H9 (cell line): Measurements from ENCODE around the gene ANKRD13B. TPM values are rescaled to one million over a fixed set of nuclear protein-coding genes. Genes with fewer than 3 reads are reported as not detected.

Source experiments
- DNase-seq: peaks from one replicate; pipeline ENCODE4 v3.0.0-alpha.2; 2017
- H2AFZ ChIP-seq: one replicate; pipeline ENCODE4 v1.6.1; 2013; ENCODE audit warnings: mild to moderate bottlenecking, low read length, control low read depth, moderate library complexity
- H2AK5ac ChIP-seq: 2 replicates; pipeline ENCODE4 v1.6.1; 2013; ENCODE audit warnings: low read length, control low read depth, mixed read lengths; ENCODE audit not compliant: insufficient read length
- H2BK120ac ChIP-seq: one replicate; pipeline ENCODE4 v1.6.1; 2013; ENCODE audit warnings: low read depth, mild to moderate bottlenecking, low read length, control low read depth, inconsistent platforms; ENCODE audit not compliant: poor library complexity, severe bottlenecking
- H2BK12ac ChIP-seq: 2 replicates; pipeline ENCODE4 v1.6.1; 2013; ENCODE audit warnings: low read length, control low read depth, mixed read lengths, low read depth; ENCODE audit not compliant: insufficient read length
- H2BK15ac ChIP-seq: 2 replicates; pipeline ENCODE4 v1.6.1; 2013; ENCODE audit warnings: low read depth, low read length, control low read depth
- H2BK20ac ChIP-seq: one replicate; pipeline ENCODE4 v1.6.1; 2013; ENCODE audit warnings: low read depth, mild to moderate bottlenecking, low read length, control low read depth, inconsistent platforms; ENCODE audit not compliant: poor library complexity, severe bottlenecking
- H2BK5ac ChIP-seq: 2 replicates; pipeline ENCODE4 v1.6.1; 2013; ENCODE audit warnings: low read length, control low read depth, mixed read lengths; ENCODE audit not compliant: insufficient read length
- H3K14ac ChIP-seq: 2 replicates; pipeline ENCODE4 v1.6.1; 2013; ENCODE audit warnings: low read length, control low read depth; ENCODE audit not compliant: insufficient read depth
- H3K18ac ChIP-seq: 2 replicates; pipeline ENCODE4 v1.6.1; 2013; ENCODE audit warnings: low read depth, mild to moderate bottlenecking, mixed read lengths, low read length, control low read depth; ENCODE audit not compliant: insufficient read length
- H3K23ac ChIP-seq: 2 replicates; pipeline ENCODE4 v1.6.1; 2013; ENCODE audit warnings: low read length, control low read depth, mixed read lengths, low read depth; ENCODE audit not compliant: insufficient read length
- H3K23me2 ChIP-seq: 2 replicates; pipeline ENCODE4 v1.6.1; 2013; ENCODE audit warnings: low read depth, mild to moderate bottlenecking, mixed read lengths, low read length, control low read depth; ENCODE audit not compliant: insufficient read length, poor library complexity, severe bottlenecking
- H3K27ac ChIP-seq: 2 replicates; pipeline ENCODE4 v1.5.1; 2013; ENCODE audit warnings: low read length, control low read depth, mixed read lengths, low read depth; ENCODE audit not compliant: insufficient read length
- H3K27me3 ChIP-seq: 2 replicates; pipeline ENCODE4 v1.6.1; 2013; ENCODE audit warnings: low read length, control low read depth, inconsistent platforms; ENCODE audit not compliant: insufficient read depth
- H3K4ac ChIP-seq: 2 replicates; pipeline ENCODE4 v1.6.1; 2013; ENCODE audit warnings: low read depth, mild to moderate bottlenecking, control low read depth, inconsistent platforms, low read length, moderate library complexity
- H3K4me1 ChIP-seq: 2 replicates; pipeline ENCODE4 v1.6.1; 2013; ENCODE audit warnings: low read length, control low read depth, inconsistent platforms; ENCODE audit not compliant: insufficient read depth
- H3K4me2 ChIP-seq: 2 replicates; pipeline ENCODE4 v1.6.1; 2013; ENCODE audit warnings: low read length, control low read depth, mixed read lengths; ENCODE audit not compliant: insufficient read length, insufficient read depth
- H3K56ac ChIP-seq: 2 replicates; pipeline ENCODE4 v1.6.1; 2013; ENCODE audit warnings: low read depth, mild to moderate bottlenecking, mixed read lengths, low read length, control low read depth; ENCODE audit not compliant: insufficient read length
- H3K79me1 ChIP-seq: 2 replicates; pipeline ENCODE4 v1.6.1; 2013; ENCODE audit warnings: low read depth, mild to moderate bottlenecking, moderate library complexity, low read length, control low read depth, inconsistent platforms; ENCODE audit not compliant: insufficient read depth, poor library complexity, severe bottlenecking
- H3K79me2 ChIP-seq: 2 replicates; pipeline ENCODE4 v1.6.1; 2013; ENCODE audit warnings: low read length, control low read depth, inconsistent platforms; ENCODE audit not compliant: insufficient read depth
- H3K9ac ChIP-seq: 2 replicates; pipeline ENCODE4 v1.6.1; 2013; ENCODE audit warnings: low read length, control low read depth, mixed read lengths; ENCODE audit not compliant: insufficient read length; ENCODE audit errors: extremely low read depth
- H3K9me3 ChIP-seq: one replicate; pipeline ENCODE4 v1.6.1; 2013; ENCODE audit warnings: low read depth, low read length, inconsistent platforms; ENCODE audit not compliant: control insufficient read depth
- H3T11ph ChIP-seq: one replicate; pipeline ENCODE4 v1.6.1; 2013; ENCODE audit warnings: mild to moderate bottlenecking, low read length, control low read depth, inconsistent platforms
- H4K20me1 ChIP-seq: one replicate; pipeline ENCODE4 v1.6.1; 2013; ENCODE audit not compliant: control insufficient read depth, insufficient read length, insufficient read depth
- H4K5ac ChIP-seq: 2 replicates; pipeline ENCODE4 v1.6.1; 2013; ENCODE audit warnings: low read depth, mild to moderate bottlenecking, mixed read lengths, low read length, control low read depth; ENCODE audit not compliant: insufficient read length
- H4K8ac ChIP-seq: replicated peaks from 2 replicates; pipeline ENCODE4 v1.6.1; 2013; ENCODE audit warnings: low read length, control low read depth, mixed read lengths, low read depth; ENCODE audit not compliant: insufficient read length
- H4K91ac ChIP-seq: 2 replicates; pipeline ENCODE4 v1.6.1; 2013; ENCODE audit warnings: low read depth, mild to moderate bottlenecking, moderate library complexity, mixed read lengths, low read length, control low read depth; ENCODE audit not compliant: insufficient read length
- H3K27ac Mint-ChIP-seq, 3 experiments: 2 replicates in 2 of 3; 3 replicates in 1 of 3; pipeline ENCODE4 v1.8.0; 2020 to 2021; ENCODE audit warnings: mixed read lengths in 3 of 3, mild to moderate bottlenecking in 1 of 3, moderate library complexity in 1 of 3
- H3K27me3 Mint-ChIP-seq: 2 replicates; pipeline ENCODE4 v1.8.0; 2021; ENCODE audit warnings: low read depth, mild to moderate bottlenecking, moderate library complexity, mixed read lengths
- H3K36me3 Mint-ChIP-seq, 3 experiments: 2 replicates in 2 of 3; 3 replicates in 1 of 3; pipeline ENCODE4 v1.8.0; 2020 to 2021; ENCODE audit warnings: low read depth in 3 of 3, mixed read lengths in 3 of 3; ENCODE audit not compliant: insufficient read depth in 1 of 3
- H3K4me1 Mint-ChIP-seq, 2 experiments: 2 replicates each; pipeline ENCODE4 v1.8.0; 2020; ENCODE audit warnings: mixed read lengths in 2 of 2
- H3K4me3 Mint-ChIP-seq, 2 experiments: 2 replicates in 1 of 2; 3 replicates in 1 of 2; pipeline ENCODE4 v1.8.0; 2020 to 2021; ENCODE audit warnings: mild to moderate bottlenecking in 2 of 2, mixed read lengths in 2 of 2, moderate library complexity in 1 of 2
- H3K9me3 Mint-ChIP-seq, 2 experiments: 2 replicates in 1 of 2; 3 replicates in 1 of 2; pipeline ENCODE4 v1.8.0; 2020; ENCODE audit warnings: mild to moderate bottlenecking in 2 of 2, mixed read lengths in 2 of 2, moderate library complexity in 1 of 2
- WGBS: extraction: QIAGEN DNeasy Blood & Tissue Kit; methylation state at CpG from one replicate; pipeline ENCODE4 v1.1.7; 2013; ENCODE audit warnings: missing lambda C conversion rate, low lambda C conversion rate, mixed read lengths; ENCODE audit not compliant: insufficient read length; ENCODE audit errors: extremely low coverage; 5-methylcytosine and 5-hydroxymethylcytosine counted together
- total RNA-seq: library from RNA; stranded (reverse); gene quantifications from 2 replicates; pipeline ENCODE4 v1.2.1, GENCODE V29; 2021
- TF ChIP-seq, protein P1 (sequence below): fragments of 200-600 bp; sonication (generic); conservative IDR thresholded peaks from 3 replicates; pipeline ENCODE4 v1.8.0; 2021; ENCODE audit warnings: antibody characterized with exemption, mild to moderate bottlenecking

Gene ANKRD13B
- total RNA-seq, 1 experiment from 2014 or later: 24.2 TPM

DNA sequence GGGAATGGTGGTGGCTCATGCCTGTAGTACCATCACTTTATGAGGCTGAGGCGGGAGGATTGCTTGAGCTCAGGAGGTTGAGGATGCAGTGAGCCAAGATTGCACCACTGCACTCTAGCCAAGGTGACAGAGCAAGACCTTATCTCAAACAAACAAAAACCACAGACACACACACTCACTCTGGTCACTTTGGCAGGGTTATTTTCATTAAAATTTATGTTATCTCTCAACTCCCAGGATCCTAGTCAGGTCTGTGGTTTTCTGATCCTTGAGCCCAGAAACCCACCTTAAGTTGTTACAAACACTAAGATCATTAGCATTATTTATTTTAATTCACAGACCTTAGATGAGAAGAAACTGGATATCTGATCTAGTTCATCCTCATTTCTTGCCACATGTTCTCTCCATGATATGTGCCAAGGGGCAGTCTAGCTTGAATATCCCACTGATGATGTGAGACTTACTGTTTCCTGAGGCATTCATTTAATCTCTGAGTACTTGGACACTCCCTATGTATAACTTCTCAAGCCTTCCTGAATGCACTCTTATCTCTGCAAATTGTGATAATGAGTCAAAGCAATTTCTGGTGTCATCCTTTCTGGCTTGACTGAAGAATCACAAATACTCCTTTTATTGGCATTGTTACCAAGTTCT is 35.7 kb upstream of the ANKRD13B start:
- no peak overlapping the region for H3K14ac ChIP-seq
- peak overlapping the region in 1 of 2 experiments; percentile 9; a peak in 1 of 5 replicates for H3K4me3 Mint-ChIP-seq
- H3K4ac ChIP-seq: no peak overlapping the region
- no peaks in the 10 kb centered on the region for H3K9me3 Mint-ChIP-seq
- no peaks in the 10 kb centered on the region for H3K23me2 ChIP-seq
- H2AFZ ChIP-seq: no peak overlapping the region
- no peak overlapping the region for H2AK5ac ChIP-seq
- no peak overlapping the region for H3T11ph ChIP-seq
- no peaks in the 10 kb centered on the region for H3K4me1 Mint-ChIP-seq
- no peak overlapping the region for H4K5ac ChIP-seq
- H3K9ac ChIP-seq: no peak overlapping the region
- no peaks in the 10 kb centered on the region for H3K4me1 ChIP-seq
- no CpG with 5 or more reads among the region's 1 CpG for WGBS
- no peak overlapping the region for H3K56ac ChIP-seq
- H3K79me1 ChIP-seq: no peaks in the 10 kb centered on the region
- no peak overlapping the region for H3K27ac Mint-ChIP-seq
- no peak overlapping the region for H3K27ac ChIP-seq
- no peaks in the 10 kb centered on the region for H3K79me2 ChIP-seq
- no peak overlapping the region for H2BK120ac ChIP-seq
- DNase-seq: no peak
- no peak overlapping the region for H4K8ac ChIP-seq
- H3K4me2 ChIP-seq: no peak overlapping the region
- H2BK20ac ChIP-seq: no peak overlapping the region
- H4K91ac ChIP-seq: no peak overlapping the region
- H2BK5ac ChIP-seq: no peak overlapping the region
- TF ChIP-seq, protein P1, sequence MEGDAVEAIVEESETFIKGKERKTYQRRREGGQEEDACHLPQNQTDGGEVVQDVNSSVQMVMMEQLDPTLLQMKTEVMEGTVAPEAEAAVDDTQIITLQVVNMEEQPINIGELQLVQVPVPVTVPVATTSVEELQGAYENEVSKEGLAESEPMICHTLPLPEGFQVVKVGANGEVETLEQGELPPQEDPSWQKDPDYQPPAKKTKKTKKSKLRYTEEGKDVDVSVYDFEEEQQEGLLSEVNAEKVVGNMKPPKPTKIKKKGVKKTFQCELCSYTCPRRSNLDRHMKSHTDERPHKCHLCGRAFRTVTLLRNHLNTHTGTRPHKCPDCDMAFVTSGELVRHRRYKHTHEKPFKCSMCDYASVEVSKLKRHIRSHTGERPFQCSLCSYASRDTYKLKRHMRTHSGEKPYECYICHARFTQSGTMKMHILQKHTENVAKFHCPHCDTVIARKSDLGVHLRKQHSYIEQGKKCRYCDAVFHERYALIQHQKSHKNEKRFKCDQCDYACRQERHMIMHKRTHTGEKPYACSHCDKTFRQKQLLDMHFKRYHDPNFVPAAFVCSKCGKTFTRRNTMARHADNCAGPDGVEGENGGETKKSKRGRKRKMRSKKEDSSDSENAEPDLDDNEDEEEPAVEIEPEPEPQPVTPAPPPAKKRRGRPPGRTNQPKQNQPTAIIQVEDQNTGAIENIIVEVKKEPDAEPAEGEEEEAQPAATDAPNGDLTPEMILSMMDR: no peak
- H3K36me3 Mint-ChIP-seq: no peaks in the 10 kb centered on the region
- H2BK15ac ChIP-seq: no peak overlapping the region
- H4K20me1 ChIP-seq: no peaks in the 10 kb centered on the region
- H2BK12ac ChIP-seq: no peak overlapping the region
- no peaks in the 10 kb centered on the region for H3K27me3 ChIP-seq
- peaks cover 9% of the 10 kb centered on the region for H3K27me3 Mint-ChIP-seq
- no peaks in the 10 kb centered on the region for H3K9me3 ChIP-seq
- no peak overlapping the region for H3K18ac ChIP-seq
- H3K23ac ChIP-seq: no peak overlapping the region
